ENCODE data around the gene ANKRD63. TPM values are rescaled to one million over a fixed set of nuclear protein-coding genes. Genes with fewer than 3 reads are reported as not detected.

The ANKRD63 gene
- total and polyA plus RNA-seq, 12 donors = not detected

GRCh38 chr15:40320931-40321371 is 38.1 kb upstream of the ANKRD63 start:
- intact Hi-C loops (cut with DNase I) = loop anchor here in 1 of 2 donors (5.0 kb wide), 1 partner anchor 101 kb away; no protein-coding TSS in a partner anchor

GRCh38 chr15:40320409-40320808 is 37.5 kb upstream of the ANKRD63 start:
- Histone ChIP-seq H3K36me3 (replicated peaks in 1 of 2) (no peaks in the 10 kb centered on the region), H3K4me3 (no peak overlapping the region), H3K27me3 (no peaks in the 10 kb centered on the region), H3K9me3 (replicated peaks in 1 of 3) (no peaks in the 10 kb centered on the region), H3K4me1 (replicated peaks in 1 of 2) (peaks cover 0 to 9% of the 10 kb centered on the region in 2 donors), H3K27ac (no peak overlapping the region)
- intact Hi-C loops (cut with DNase I) = loop anchor here in 1 of 2 donors (5.0 kb wide), 1 partner anchor 102 kb away; no protein-coding TSS in a partner anchor
- TF ChIP-seq POLR2A (IDR thresholded peaks at IDR 0.05) = no peak
- TF ChIP-seq, protein P1, sequence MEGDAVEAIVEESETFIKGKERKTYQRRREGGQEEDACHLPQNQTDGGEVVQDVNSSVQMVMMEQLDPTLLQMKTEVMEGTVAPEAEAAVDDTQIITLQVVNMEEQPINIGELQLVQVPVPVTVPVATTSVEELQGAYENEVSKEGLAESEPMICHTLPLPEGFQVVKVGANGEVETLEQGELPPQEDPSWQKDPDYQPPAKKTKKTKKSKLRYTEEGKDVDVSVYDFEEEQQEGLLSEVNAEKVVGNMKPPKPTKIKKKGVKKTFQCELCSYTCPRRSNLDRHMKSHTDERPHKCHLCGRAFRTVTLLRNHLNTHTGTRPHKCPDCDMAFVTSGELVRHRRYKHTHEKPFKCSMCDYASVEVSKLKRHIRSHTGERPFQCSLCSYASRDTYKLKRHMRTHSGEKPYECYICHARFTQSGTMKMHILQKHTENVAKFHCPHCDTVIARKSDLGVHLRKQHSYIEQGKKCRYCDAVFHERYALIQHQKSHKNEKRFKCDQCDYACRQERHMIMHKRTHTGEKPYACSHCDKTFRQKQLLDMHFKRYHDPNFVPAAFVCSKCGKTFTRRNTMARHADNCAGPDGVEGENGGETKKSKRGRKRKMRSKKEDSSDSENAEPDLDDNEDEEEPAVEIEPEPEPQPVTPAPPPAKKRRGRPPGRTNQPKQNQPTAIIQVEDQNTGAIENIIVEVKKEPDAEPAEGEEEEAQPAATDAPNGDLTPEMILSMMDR (IDR thresholded peaks at IDR 0.05) = no peak
- WGBS, 4 donors = 95 to 100% (median 98%) methylated on average over 1 of the region's 1 CpG
- no peak for DNase-seq

More at GRCh38 chr15:40320931-40321371, 38.1 kb upstream of the ANKRD63 start:
- DNase-seq = peak in 5 of 7 donors; percentile 61 to 86 (median 74)
- WGBS, 4 donors = 0 to 4% (median 1%) methylated on average over 2 of the region's 2 CpGs
- no peak overlapping the region for H3K4me3 ChIP-seq
- H3K27me3 ChIP-seq = no peaks in the 10 kb centered on the region
- TF ChIP-seq, protein P1 (IDR thresholded peaks at IDR 0.05) = peak; percentile 83 to 94 (median 86)
- TF ChIP-seq POLR2A (IDR thresholded peaks at IDR 0.05) = no peak
- H3K36me3 ChIP-seq (replicated peaks in 1 of 2) = no peaks in the 10 kb centered on the region
- no peak overlapping the region for H3K27ac ChIP-seq
- no peaks in the 10 kb centered on the region for H3K9me3 ChIP-seq (replicated peaks in 1 of 3)
- peaks cover 0 to 15% of the 10 kb centered on the region in 2 donors for H3K4me1 ChIP-seq (replicated peaks in 1 of 2)

- Histone ChIP-seq H3K36me3 (replicated peaks in 1 of 2) (no peaks in the 10 kb centered on the region), H3K4me1 (replicated peaks in 1 of 2) (peaks cover 2 to 7% of the 10 kb centered on the region in 2 donors), H3K27ac (no peak overlapping the region), H3K4me3 (no peak overlapping the region), H3K27me3 (no peaks in the 10 kb centered on the region), H3K9me3 (replicated peaks in 1 of 3) (no peaks in the 10 kb centered on the region)
- 61 to 66% (median 64%) methylated on average over 4 of the region's 4 CpGs for WGBS, 4 donors
- TF ChIP-seq POLR2A (IDR thresholded peaks at IDR 0.05) = no peak
- TF ChIP-seq, protein P1 (IDR thresholded peaks at IDR 0.05) = no peak
- intact Hi-C loops (cut with DNase I) = no loop called here
- no peak for DNase-seq
These were observed 34.7 kb upstream of the ANKRD63 start for GRCh38 chr15:40317580-40317979.

DNA sequence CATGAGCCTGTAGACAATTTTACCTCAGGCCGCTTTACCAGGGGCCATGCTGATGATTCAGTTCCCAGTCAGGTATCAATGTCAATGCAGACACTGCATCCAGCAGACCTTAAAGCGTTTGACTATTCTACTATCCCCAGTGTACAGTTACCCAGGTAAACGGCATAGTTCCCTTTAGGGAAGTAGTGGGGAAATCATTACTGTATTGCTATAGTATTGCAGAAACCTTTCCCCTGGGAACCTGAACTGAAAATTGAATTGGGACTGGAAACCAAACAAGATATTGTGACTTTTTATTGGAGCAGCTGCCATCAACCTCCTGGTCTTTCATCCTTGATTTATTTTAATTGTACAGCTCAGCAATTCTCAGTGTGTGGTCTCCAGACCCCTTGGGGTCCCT is 34.1 kb upstream of the ANKRD63 start:
- H3K27me3 ChIP-seq = no peaks in the 10 kb centered on the region
- intact Hi-C loops (cut with DNase I) = no loop called here
- 72 to 83% (median 78%) methylated on average over 3 of the region's 3 CpGs for WGBS, 4 donors

More for the DNA sequence above, 34.1 kb upstream of the ANKRD63 start:
- Histone ChIP-seq H3K4me3 (no peak overlapping the region), H3K9me3 (replicated peaks in 1 of 3) (no peaks in the 10 kb centered on the region), H3K4me1 (replicated peaks in 1 of 2) (peaks cover 2 to 7% of the 10 kb centered on the region in 2 donors), H3K27ac (no peak overlapping the region), H3K36me3 (replicated peaks in 1 of 2) (no peaks in the 10 kb centered on the region)
- TF ChIP-seq, protein P1 (IDR thresholded peaks at IDR 0.05) = no peak
- TF ChIP-seq POLR2A (IDR thresholded peaks at IDR 0.05) = no peak
- DNase-seq = no peak
